Occipital lobe (tissue), 2 donors: ENCODE results near the gene SLC37A3. TPM values are rescaled to one million over a fixed set of nuclear protein-coding genes. Genes with fewer than 3 reads are reported as not detected.
"Not testable (repeated sequence)": the region's sequence is repeated elsewhere in the genome, so short reads cannot be mapped to it uniquely, and the experiment has no call there.

ENCODE experiments used
- DNase-seq: peaks from one replicate; lab custom pipeline; 2025; lab: John Stamatoyannopoulos, UW
- total RNA-seq: library from RNA; depleted of rRNA; stranded (reverse); fragments of >200 nt; gene quantifications from one replicate; pipeline ENCODE4 v1.2.3, GENCODE V29; 2014

The SLC37A3 gene
- total RNA-seq, result 124 TPM

GRCh38 chr7:140397784-140398750 is at the start of gene SLC37A3:
SLC37A3 (minus strand) TSS chr7:140398530; CDS start chr7:140382526, 16,004 bp downstream.
- DNase-seq, result peak; percentile 81

- DNase-seq, result no peak
Measured at GRCh38 chr7:140447841-140448240, 49.5 kb upstream of the SLC37A3 start.

DNA sequence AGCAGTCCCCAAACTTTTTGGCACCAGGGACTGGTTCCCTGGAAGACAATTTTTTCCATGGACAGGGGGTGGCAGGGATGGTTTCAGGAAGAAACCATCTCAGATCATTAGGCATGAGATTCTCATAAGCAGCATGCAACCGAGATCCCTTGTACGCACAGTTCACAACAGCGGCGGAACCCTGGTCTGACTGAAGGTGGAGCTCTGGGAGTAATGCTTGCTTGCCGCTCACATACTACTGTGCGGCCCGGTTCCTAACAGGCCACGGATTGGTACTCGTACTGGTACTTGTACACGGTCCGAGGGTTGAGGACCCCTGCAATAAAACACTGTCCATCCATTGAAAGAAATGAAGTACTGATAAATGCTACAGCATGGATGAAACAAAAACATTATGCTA is 48.1 kb upstream of the SLC37A3 start:
- no peak for DNase-seq

GRCh38 chr7:140441519-140441918 is 43.2 kb upstream of the SLC37A3 start:
- DNase-seq, result no peak

GRCh38 chr7:140440593-140440992 is 42.3 kb upstream of the SLC37A3 start:
- no peak for DNase-seq

DNA sequence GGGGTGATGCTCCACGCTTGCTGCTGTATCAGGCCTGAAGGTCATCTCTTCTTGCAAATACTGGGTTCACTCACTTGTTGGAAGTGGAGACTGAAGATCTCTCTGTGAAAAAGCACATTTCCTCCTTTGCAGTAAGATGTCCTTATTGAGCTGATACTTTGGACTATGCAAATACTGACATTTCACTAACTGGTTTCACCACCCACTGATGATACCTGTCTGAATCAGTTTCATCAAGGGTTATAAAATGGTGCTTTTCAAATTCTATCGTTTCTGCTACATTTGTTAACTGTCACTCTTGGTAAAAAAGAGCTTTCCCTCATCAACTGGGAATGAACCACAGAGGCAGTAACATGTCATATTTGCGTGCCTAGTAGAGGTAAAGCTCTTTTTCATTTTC is 41.0 kb upstream of the SLC37A3 start:
- DNase-seq, result no peak

DNA sequence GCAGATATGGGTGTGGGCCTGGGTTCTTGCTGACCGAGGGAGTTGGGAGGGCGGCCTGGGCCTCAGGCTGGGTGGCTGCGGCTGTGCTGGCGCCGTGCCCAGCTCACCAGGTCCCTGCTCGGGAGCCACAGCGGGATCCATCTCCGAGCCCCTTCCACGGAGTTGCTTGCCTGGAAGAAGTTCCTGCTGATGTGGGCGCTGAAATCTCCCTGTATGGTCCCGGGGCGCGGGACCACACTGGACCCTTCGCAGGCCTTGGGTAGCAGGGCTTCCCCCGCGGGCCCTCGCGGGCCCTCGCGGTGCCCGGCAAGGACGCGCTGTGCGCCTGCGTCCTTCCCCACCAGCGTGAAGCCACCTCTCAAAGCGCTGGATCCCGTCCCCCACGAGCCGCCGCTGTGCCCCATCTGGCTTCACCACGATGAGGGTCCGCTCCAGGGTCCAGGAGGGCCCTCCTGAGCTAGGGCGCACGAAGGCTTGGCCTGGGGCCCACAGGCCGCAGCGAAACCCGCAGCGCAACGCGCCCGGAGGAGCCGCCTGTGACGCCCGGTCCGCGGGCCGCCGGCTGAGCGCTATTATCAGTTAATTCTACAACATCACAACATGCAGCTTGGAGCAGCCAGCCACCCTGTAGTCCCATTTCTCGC is 37.0 kb upstream of the SLC37A3 start:
- no peak for DNase-seq

GRCh38 chr7:140433396-140433795 is 35.1 kb upstream of the SLC37A3 start:
- no peak for DNase-seq

DNA sequence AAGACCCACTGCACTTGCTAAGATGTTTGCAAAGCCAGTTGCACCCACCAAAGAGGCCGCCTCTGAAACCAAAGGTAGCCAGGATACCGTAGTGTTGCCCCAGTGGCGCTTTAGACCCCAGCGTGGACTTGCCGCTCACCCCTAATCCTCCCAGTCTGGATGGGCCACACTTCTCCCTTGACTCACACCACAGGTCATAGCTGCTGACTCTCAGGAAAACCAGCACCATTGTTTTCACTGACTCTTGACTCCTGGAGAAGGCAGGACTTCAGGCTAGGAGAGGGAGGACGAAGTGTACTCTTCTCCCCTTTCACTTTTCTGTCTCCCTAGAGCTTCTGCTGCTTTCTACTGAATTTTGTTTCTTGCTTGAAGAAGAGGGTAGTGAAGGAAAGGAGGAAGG is 27.8 kb upstream of the SLC37A3 start:
- DNase-seq, result no peak

GRCh38 chr7:140425718-140426117 is 27.4 kb upstream of the SLC37A3 start:
- no peak for DNase-seq

GRCh38 chr7:140423501-140423900 is 25.2 kb upstream of the SLC37A3 start:
- DNase-seq, result no peak

DNA sequence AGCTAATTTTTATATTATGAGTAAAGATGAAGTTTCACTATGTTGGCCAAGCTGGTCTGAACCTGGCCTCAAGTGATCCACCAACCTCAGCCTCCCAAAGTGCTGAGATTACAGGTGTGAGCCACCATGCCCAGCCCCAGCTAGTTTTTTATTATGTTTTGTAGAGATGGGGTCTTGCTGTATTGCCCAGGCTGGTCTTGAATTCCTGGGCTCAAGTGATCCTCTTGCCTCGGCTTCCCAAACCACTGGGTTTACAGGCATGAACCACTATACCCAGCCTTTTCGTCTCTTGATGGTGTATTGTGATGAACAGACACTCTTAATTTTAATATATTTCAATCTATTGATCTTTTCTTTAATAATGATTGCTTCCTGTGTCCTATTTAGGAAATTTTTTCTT is 23.2 kb upstream of the SLC37A3 start:
- DNase-seq, result no peak

- DNase-seq, result no peak
Measured at GRCh38 chr7:140418653-140419052, 20.3 kb upstream of the SLC37A3 start.

GRCh38 chr7:140418156-140418472 is 19.8 kb upstream of the SLC37A3 start:
- not testable (repeated sequence) for DNase-seq

- no peak for DNase-seq
Measured at GRCh38 chr7:140417456-140418155, 19.3 kb upstream of the SLC37A3 start.

DNA sequence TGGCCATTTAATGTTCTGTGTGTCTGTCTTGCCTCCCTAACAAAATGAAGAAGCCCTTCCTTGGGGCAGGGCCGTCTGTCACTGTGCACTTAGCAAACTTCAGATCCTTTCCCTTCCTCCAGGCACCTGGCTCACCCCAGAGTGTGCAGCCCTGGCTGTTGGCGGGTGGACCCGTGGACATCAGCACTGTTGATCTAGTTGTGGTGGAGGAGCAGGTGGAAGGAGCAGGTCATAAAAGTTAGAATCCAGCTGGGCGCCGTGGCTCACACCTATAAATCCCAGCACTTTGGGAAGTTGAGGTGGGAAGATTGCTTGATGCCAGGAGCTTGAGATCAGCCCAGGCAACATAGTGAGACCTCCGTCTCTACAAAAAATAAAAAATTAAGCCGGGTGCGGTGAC is 18.2 kb upstream of the SLC37A3 start:
- DNase-seq, result no peak

DNA sequence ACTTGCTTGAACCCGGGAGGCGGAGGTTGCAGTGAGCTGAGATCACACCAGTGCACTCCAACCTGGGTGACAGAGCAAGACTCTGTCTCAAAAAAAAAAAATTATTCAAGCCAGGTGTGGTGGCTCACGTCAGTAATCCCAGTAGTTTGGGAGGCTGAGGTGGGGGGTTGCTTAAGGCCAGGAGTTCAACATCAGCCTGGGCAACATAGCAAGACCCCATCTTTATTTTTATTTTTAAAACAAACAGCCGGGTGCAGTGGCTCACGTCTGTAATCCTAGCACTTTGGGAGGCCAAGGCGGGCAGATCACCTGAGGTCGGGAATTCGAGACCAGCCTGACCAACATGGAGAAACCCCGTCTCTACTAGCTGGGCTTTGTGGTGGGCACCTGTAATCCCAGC is 17.5 kb upstream of the SLC37A3 start:
- DNase-seq, result not testable (repeated sequence)

DNA sequence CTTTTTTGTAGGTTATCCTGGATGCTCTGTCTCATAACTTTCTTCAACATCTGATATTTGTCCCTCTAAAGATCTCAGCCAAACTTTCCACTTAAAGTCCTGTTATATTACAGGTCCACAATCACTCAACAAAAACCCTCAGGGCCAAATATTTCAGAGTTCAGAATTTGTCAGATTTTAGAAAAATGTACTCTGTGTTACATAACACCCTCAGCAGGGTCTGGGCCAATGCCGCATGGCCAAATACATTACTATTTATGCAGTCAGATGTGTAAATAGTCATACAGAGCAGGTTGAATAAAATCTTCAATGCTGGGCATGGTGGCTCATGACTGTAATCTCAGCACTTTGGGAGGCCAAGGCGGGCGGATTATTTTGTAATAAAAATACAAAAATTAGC is 17.0 kb upstream of the SLC37A3 start:
- DNase-seq, result no peak

- DNase-seq, result no peak
Measured at GRCh38 chr7:140404565-140405065, 6.3 kb upstream of the SLC37A3 start.

- no peak for DNase-seq
Measured at GRCh38 chr7:140403878-140404564, 5.7 kb upstream of the SLC37A3 start, which contains the start of gene RAB19. RAB19 (plus strand) TSS chr7:140404058; CDS start chr7:140407647, 3,589 bp downstream.

GRCh38 chr7:140402178-140402835 is 4.0 kb upstream of the SLC37A3 start:
- DNase-seq, result no peak
